ENCODE results near the gene RBP2. TPM values are rescaled to one million over a fixed set of nuclear protein-coding genes. Genes with fewer than 3 reads are reported as not detected.

Gene RBP2
- total RNA-seq, 1 donor from 2014 or later: not detected

GRCh38 chr3:139481116-139481515 lies 4.8 kb upstream of the RBP2 start:
- Histone ChIP-seq H3K36me3 (no peaks in the 10 kb centered on the region), H3K9me3 (replicated peaks) (no peaks in the 10 kb centered on the region), H3K27me3 (ENCODE audit: low read depth) (no peaks in the 10 kb centered on the region), H3K4me1 (no peaks in the 10 kb centered on the region), H3K4me3 (no peak overlapping the region), H3K27ac (replicated peaks) (no peak overlapping the region)
- intact Hi-C loops (cut with micrococcal nuclease): no loop called here
- DNase-seq: no peak
- TF ChIP-seq CTCF (IDR thresholded peaks at IDR 0.05; ENCODE audit: borderline replicate concordance): no peak

GRCh38 chr3:139480585-139480984 lies 4.3 kb upstream of the RBP2 start:
- Histone ChIP-seq H3K36me3 (no peaks in the 10 kb centered on the region), H3K27ac (replicated peaks) (no peak overlapping the region), H3K9me3 (replicated peaks) (no peaks in the 10 kb centered on the region), H3K4me3 (no peak overlapping the region), H3K4me1 (no peaks in the 10 kb centered on the region), H3K27me3 (ENCODE audit: low read depth) (no peaks in the 10 kb centered on the region)
- intact Hi-C loops (cut with micrococcal nuclease): no loop called here
- no peak for TF ChIP-seq CTCF (IDR thresholded peaks at IDR 0.05; ENCODE audit: borderline replicate concordance)
- no peak for DNase-seq

- Histone ChIP-seq H3K4me1 (no peaks in the 10 kb centered on the region), H3K27me3 (ENCODE audit: low read depth) (no peaks in the 10 kb centered on the region), H3K9me3 (replicated peaks) (no peaks in the 10 kb centered on the region), H3K36me3 (no peaks in the 10 kb centered on the region), H3K4me3 (no peak overlapping the region), H3K27ac (replicated peaks) (no peak overlapping the region)
- DNase-seq: no peak
- TF ChIP-seq CTCF (IDR thresholded peaks at IDR 0.05; ENCODE audit: borderline replicate concordance): no peak
- intact Hi-C loops (cut with micrococcal nuclease): no loop called here
Observed at GRCh38 chr3:139477710-139478640, 1.7 kb upstream of the RBP2 start.

- Histone ChIP-seq H3K9me3 (replicated peaks) (no peaks in the 10 kb centered on the region), H3K4me1 (no peaks in the 10 kb centered on the region), H3K27ac (replicated peaks) (no peak overlapping the region), H3K36me3 (no peaks in the 10 kb centered on the region), H3K27me3 (ENCODE audit: low read depth) (no peaks in the 10 kb centered on the region), H3K4me3 (no peak overlapping the region)
- no peak for TF ChIP-seq CTCF (IDR thresholded peaks at IDR 0.05; ENCODE audit: borderline replicate concordance)
- no peak for DNase-seq
- intact Hi-C loops (cut with micrococcal nuclease): no loop called here
Observed at GRCh38 chr3:139473155-139473771, 3.1 kb downstream of the RBP2 start.

GRCh38 chr3:139472380-139473010 lies 3.8 kb downstream of the RBP2 start:
- no peak overlapping the region for H3K27ac ChIP-seq (replicated peaks)
- no peaks in the 10 kb centered on the region for H3K27me3 ChIP-seq (ENCODE audit: low read depth)
- intact Hi-C loops (cut with micrococcal nuclease): no loop called here
- H3K4me1 ChIP-seq: no peaks in the 10 kb centered on the region
- no peaks in the 10 kb centered on the region for H3K9me3 ChIP-seq (replicated peaks)
- no peak for TF ChIP-seq CTCF (IDR thresholded peaks at IDR 0.05; ENCODE audit: borderline replicate concordance)
- DNase-seq: no peak
- H3K4me3 ChIP-seq: no peak overlapping the region
- no peaks in the 10 kb centered on the region for H3K36me3 ChIP-seq
